Vagina (tissue), 2 donors: ENCODE data around the gene CENPC.

ENCODE experiments used
- POLR2A ChIP-seq, 2 donors: fragments of 450-650 bp; IDR thresholded peaks; one replicate each; pipeline ENCODE4 v1.6.1; 2017; ENCODE audit warnings: antibody characterized with exemption in 2 of 2, mild to moderate bottlenecking in 2 of 2, moderate library complexity in 2 of 2
- TF ChIP-seq, protein P1 (sequence below), 3 experiments: fragments of 450-650 bp in 2 of 3; fragments of 200-600 bp in 1 of 3; sonication (generic) in 1 of 3; IDR thresholded peaks; one replicate each; pipeline ENCODE4 v1.5.1; 2017 to 2019; ENCODE audit warnings: antibody characterized with exemption in 3 of 3, mild to moderate bottlenecking in 2 of 3, moderate library complexity in 2 of 3

GRCh38 chr4:67546971-67547370, 1.7 kb upstream of the CENPC start:
- TF ChIP-seq, protein P1, sequence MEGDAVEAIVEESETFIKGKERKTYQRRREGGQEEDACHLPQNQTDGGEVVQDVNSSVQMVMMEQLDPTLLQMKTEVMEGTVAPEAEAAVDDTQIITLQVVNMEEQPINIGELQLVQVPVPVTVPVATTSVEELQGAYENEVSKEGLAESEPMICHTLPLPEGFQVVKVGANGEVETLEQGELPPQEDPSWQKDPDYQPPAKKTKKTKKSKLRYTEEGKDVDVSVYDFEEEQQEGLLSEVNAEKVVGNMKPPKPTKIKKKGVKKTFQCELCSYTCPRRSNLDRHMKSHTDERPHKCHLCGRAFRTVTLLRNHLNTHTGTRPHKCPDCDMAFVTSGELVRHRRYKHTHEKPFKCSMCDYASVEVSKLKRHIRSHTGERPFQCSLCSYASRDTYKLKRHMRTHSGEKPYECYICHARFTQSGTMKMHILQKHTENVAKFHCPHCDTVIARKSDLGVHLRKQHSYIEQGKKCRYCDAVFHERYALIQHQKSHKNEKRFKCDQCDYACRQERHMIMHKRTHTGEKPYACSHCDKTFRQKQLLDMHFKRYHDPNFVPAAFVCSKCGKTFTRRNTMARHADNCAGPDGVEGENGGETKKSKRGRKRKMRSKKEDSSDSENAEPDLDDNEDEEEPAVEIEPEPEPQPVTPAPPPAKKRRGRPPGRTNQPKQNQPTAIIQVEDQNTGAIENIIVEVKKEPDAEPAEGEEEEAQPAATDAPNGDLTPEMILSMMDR (IDR thresholded peaks at IDR 0.05), result no peak
- no peak for TF ChIP-seq POLR2A (IDR thresholded peaks at IDR 0.05)
